DMS153 treated with DMSO at 0.1 percent for 48 hours (cell line): ENCODE data around the gene N4BP2L2.
"Not testable (repeated sequence)": the region's sequence is repeated elsewhere in the genome, so short reads cannot be mapped to it uniquely, and the experiment has no call there.

Source experiments
- DNase-seq: peaks from one replicate; lab custom pipeline; 2025; ENCODE audit not compliant: unreplicated experiment; lab: John Stamatoyannopoulos, UW

N4BP2L2 gene

GRCh38 chr13:32538621-32539246, at the start of gene N4BP2L2:
Gene N4BP2L2, minus strand, starts transcription at chr13:32538795. Its CDS starts 1,768 bp downstream, at chr13:32537027.
- peak; percentile 95 for DNase-seq

GRCh38 chr13:32587811-32588170, 49.2 kb upstream of the N4BP2L2 start:
- DNase-seq: no peak

GRCh38 chr13:32587011-32587810, 48.6 kb upstream of the N4BP2L2 start:
- DNase-seq: no peak

- peak; percentile 93 for DNase-seq
These were observed 47.7 kb upstream of the N4BP2L2 start, which contains the start of gene PDS5B for GRCh38 chr13:32586080-32586900. Gene PDS5B, plus strand, starts transcription at chr13:32586452. Its CDS starts 62,321 bp downstream, at chr13:32648773.

- no peak for DNase-seq
These were observed 47.0 kb upstream of the N4BP2L2 start for GRCh38 chr13:32585550-32586079.

- no peak for DNase-seq
These were observed 44.4 kb upstream of the N4BP2L2 start for GRCh38 chr13:32582991-32583390.

GRCh38 chr13:32582281-32582680, 43.7 kb upstream of the N4BP2L2 start:
- DNase-seq: no peak

GRCh38 chr13:32581177-32581786, 42.7 kb upstream of the N4BP2L2 start:
- DNase-seq: no peak

GRCh38 chr13:32577032-32577431, 38.4 kb upstream of the N4BP2L2 start:
- DNase-seq: no peak

GRCh38 chr13:32575687-32576086, 37.1 kb upstream of the N4BP2L2 start:
- DNase-seq: not testable (repeated sequence)

GRCh38 chr13:32560842-32561241, 22.2 kb upstream of the N4BP2L2 start:
- DNase-seq: not testable (repeated sequence)

- no peak for DNase-seq
These were observed 17.0 kb upstream of the N4BP2L2 start for GRCh38 chr13:32555613-32556012.

- DNase-seq: no peak
These were observed 15.1 kb upstream of the N4BP2L2 start for GRCh38 chr13:32553720-32554119.

- DNase-seq: no peak
These were observed 11.2 kb upstream of the N4BP2L2 start for GRCh38 chr13:32549788-32550187.

- DNase-seq: no peak
These were observed 10.2 kb upstream of the N4BP2L2 start for GRCh38 chr13:32548837-32549236.

GRCh38 chr13:32545083-32545482, 6.5 kb upstream of the N4BP2L2 start:
- no peak for DNase-seq

- DNase-seq: no peak
These were observed 3.6 kb upstream of the N4BP2L2 start for GRCh38 chr13:32542221-32542620.

GRCh38 chr13:32538143-32538620, 413 bp downstream of the N4BP2L2 start:
- DNase-seq: no peak

GRCh38 chr13:32537580-32538142, 934 bp downstream of the N4BP2L2 start:
- no peak for DNase-seq

- no peak for DNase-seq
These were observed 2.8 kb downstream of the N4BP2L2 start for GRCh38 chr13:32535748-32536147.
